SK-N-SH treated with all-trans-retinoic acid at 6 μM for 48 hours (cell line): ENCODE measurements around the gene FAM174C.
A peak's percentile ranks its signal among the peaks of the same experiment; 100 is the strongest.

Experiments used
- ATAC-seq: fragments of 200-7000 bp; cut with Tn5 transposase; 3 replicates; pipeline ENCODE4 v1.9.1; 2020; ENCODE audit warnings: mild to moderate bottlenecking, moderate library complexity
- ARNTL ChIP-seq: fragments of 450-650 bp; formaldehyde crosslinking; IDR thresholded peaks from 2 replicates; pipeline ENCODE4 v1.5.0; 2020; ENCODE audit warnings: low read depth, mild to moderate bottlenecking, moderate library complexity, borderline replicate concordance
- CREB5 ChIP-seq: fragments of 250-450 bp; sonication (Bioruptor Pico); IDR thresholded peaks from 2 replicates; pipeline ENCODE4 v1.5.1; 2020; ENCODE audit warnings: low read depth, mild to moderate bottlenecking, moderate library complexity
- CSRNP3 ChIP-seq: fragments of 250-450 bp; sonication (Bioruptor Pico); IDR thresholded peaks from 2 replicates; pipeline ENCODE4 v1.5.1; 2021; ENCODE audit warnings: mild to moderate bottlenecking, moderate library complexity
- ESRRG ChIP-seq: fragments of 250-450 bp; sonication (Bioruptor Pico); IDR thresholded peaks from 2 replicates; pipeline ENCODE4 v1.6.1; 2021; ENCODE audit warnings: mild to moderate bottlenecking
- GLIS3 ChIP-seq: fragments of 250-450 bp; sonication (Bioruptor Pico); IDR thresholded peaks from 2 replicates; pipeline ENCODE4 v1.5.0; 2020; ENCODE audit warnings: mild to moderate bottlenecking, moderate library complexity
- ISL1 ChIP-seq: fragments of 250-450 bp; sonication (Bioruptor Pico); IDR thresholded peaks from 2 replicates; pipeline ENCODE4 v2.1.2; 2022; ENCODE audit warnings: mild to moderate bottlenecking, moderate library complexity
- PATZ1 ChIP-seq: fragments of 250-450 bp; sonication (Bioruptor Pico); IDR thresholded peaks from 2 replicates; pipeline ENCODE4 v1.8.0; 2020; ENCODE audit warnings: mild to moderate bottlenecking, moderate library complexity, borderline replicate concordance
- POU6F1 ChIP-seq: fragments of 250-450 bp; sonication (Bioruptor Pico); IDR thresholded peaks from 2 replicates; pipeline ENCODE4 v1.8.0; 2021; ENCODE audit warnings: low read depth, mild to moderate bottlenecking, moderate library complexity, borderline replicate concordance
- PPARA ChIP-seq: fragments of 250-450 bp; sonication (Bioruptor Pico); IDR thresholded peaks from 2 replicates; pipeline ENCODE4 v1.5.0; 2020; ENCODE audit warnings: mild to moderate bottlenecking, borderline replicate concordance
- SNAI2 ChIP-seq: fragments of 250-450 bp; sonication (Bioruptor Pico); IDR thresholded peaks from 2 replicates; pipeline ENCODE4 v1.5.0; 2020; ENCODE audit warnings: mild to moderate bottlenecking, moderate library complexity
- TCF4 ChIP-seq: fragments of 250-450 bp; sonication (Bioruptor Pico); IDR thresholded peaks from 2 replicates; pipeline ENCODE4 v1.8.0; 2021; ENCODE audit warnings: mild to moderate bottlenecking, moderate library complexity, borderline replicate concordance
- TSHZ2 ChIP-seq: fragments of 250-450 bp; sonication (Bioruptor Pico); IDR thresholded peaks from 2 replicates; pipeline ENCODE4 v1.5.0; 2020; ENCODE audit warnings: mild to moderate bottlenecking, moderate library complexity
- ZC3H10 ChIP-seq: fragments of 250-450 bp; sonication (Bioruptor Pico); IDR thresholded peaks from 2 replicates; pipeline ENCODE4 v1.5.1; 2021; ENCODE audit warnings: mild to moderate bottlenecking, moderate library complexity
- ZFP3 ChIP-seq: fragments of 250-450 bp; sonication (Bioruptor Pico); IDR thresholded peaks from 2 replicates; pipeline ENCODE4 v1.5.0; 2020; ENCODE audit warnings: mild to moderate bottlenecking, moderate library complexity
- ZFP30 ChIP-seq: fragments of 450-650 bp; formaldehyde crosslinking; IDR thresholded peaks from 2 replicates; pipeline ENCODE4 v1.5.0; 2022; ENCODE audit warnings: mild to moderate bottlenecking, moderate library complexity
- ZNF565 ChIP-seq: fragments of 450-650 bp; formaldehyde crosslinking; conservative IDR thresholded peaks from 2 replicates; pipeline ENCODE4 v1.5.0; 2020; ENCODE audit warnings: low read depth, mild to moderate bottlenecking, moderate library complexity
- ZNF70 ChIP-seq: fragments of 450-650 bp; formaldehyde crosslinking; IDR thresholded peaks from 2 replicates; pipeline ENCODE4 v1.5.0; 2020; ENCODE audit warnings: mild to moderate bottlenecking, moderate library complexity
- ZNF8 ChIP-seq: fragments of 450-650 bp; formaldehyde crosslinking; IDR thresholded peaks from 2 replicates; pipeline ENCODE4 v1.5.0; 2020; ENCODE audit warnings: mild to moderate bottlenecking, moderate library complexity

The FAM174C gene

GRCh38 chr19:1248786-1249297, 26.5 kb upstream of the FAM174C start:
- ATAC-seq = peak; percentile 25
- TF ChIP-seq ESRRG (CRISPR knock-in tag) (peak; percentile 45), CREB5 (CRISPR knock-in tag) (no peak), PATZ1 (CRISPR knock-in tag) (no peak), ZC3H10 (peak; percentile 76), CSRNP3 (CRISPR knock-in tag) (no peak), POU6F1 (CRISPR knock-in tag) (no peak), ISL1 (CRISPR knock-in tag) (no peak), SNAI2 (CRISPR knock-in tag) (no peak), ZFP3 (CRISPR knock-in tag) (no peak), ZNF70 (CRISPR knock-in tag) (no peak), PPARA (CRISPR knock-in tag) (no peak), GLIS3 (CRISPR knock-in tag) (no peak), TSHZ2 (CRISPR knock-in tag) (0 out of 2 replicates have a peak, but pooled peaks have one; percentile 41), TCF4 (no peak)

GRCh38 chr19:1249298-1249989, 25.9 kb upstream of the FAM174C start:
- TF ChIP-seq CREB5 (CRISPR knock-in tag) = no peak
- 0 out of 2 replicates have a peak, but pooled peaks have one; percentile 36 for TF ChIP-seq ZNF8 (CRISPR knock-in tag)
- 0 out of 2 replicates have a peak, but pooled peaks have one; percentile 27 for TF ChIP-seq ZNF565
- TF ChIP-seq GLIS3 (CRISPR knock-in tag) = no peak
- no peak for TF ChIP-seq POU6F1 (CRISPR knock-in tag)
- TF ChIP-seq ARNTL (CRISPR knock-in tag) = no peak
- TF ChIP-seq ZNF70 (CRISPR knock-in tag) = peak; percentile 32; the same call in 1 of the 2 replicates
- no peak; the same call in 1 of the 2 replicates for TF ChIP-seq ZFP30 (CRISPR knock-in tag)
- TF ChIP-seq, all 23 proteins: peak for 3
- peak; percentile 4 for ATAC-seq
